SKM-1 treated with dmso at 0.1 percent for 144 hours (cell line): ENCODE results near the gene CPN2.

Experiments
- DNase-seq: peaks from one replicate; lab custom pipeline; 2025; ENCODE audit not compliant: unreplicated experiment; lab: John Stamatoyannopoulos, UW

Gene CPN2

GRCh38 chr3:194381460-194381875 is 30.3 kb upstream of the CPN2 start:
- DNase-seq: no peak

- no peak for DNase-seq
Measured at GRCh38 chr3:194380326-194380725, 29.2 kb upstream of the CPN2 start.

- no peak for DNase-seq
Measured at GRCh38 chr3:194379651-194380050, 28.5 kb upstream of the CPN2 start.

GRCh38 chr3:194379231-194379630 is 28.1 kb upstream of the CPN2 start:
- DNase-seq: no peak

GRCh38 chr3:194377708-194378107 is 26.6 kb upstream of the CPN2 start:
- no peak for DNase-seq

- no peak for DNase-seq
Measured at GRCh38 chr3:194376241-194376560, 25.1 kb upstream of the CPN2 start.

- DNase-seq: no peak
Measured at GRCh38 chr3:194375473-194376240, 24.5 kb upstream of the CPN2 start.

GRCh38 chr3:194374935-194375334 is 23.8 kb upstream of the CPN2 start:
- no peak for DNase-seq

GRCh38 chr3:194373899-194374298 is 22.8 kb upstream of the CPN2 start:
- no peak for DNase-seq

- DNase-seq: no peak
Measured at GRCh38 chr3:194373028-194373427, 21.9 kb upstream of the CPN2 start.

- no peak for DNase-seq
Measured at GRCh38 chr3:194370753-194371152, 19.6 kb upstream of the CPN2 start.

- no peak for DNase-seq
Measured at GRCh38 chr3:194369522-194370279, 18.6 kb upstream of the CPN2 start, which contains the start of gene LRRC15. TSS of gene LRRC15 (minus strand) at chr3:194369743. CDS start at chr3:194361043, 8,700 bp downstream.

- no peak for DNase-seq
Measured at GRCh38 chr3:194368918-194369317, 17.8 kb upstream of the CPN2 start.

GRCh38 chr3:194367992-194368841 is 17.1 kb upstream of the CPN2 start:
- DNase-seq: no peak

- DNase-seq: no peak
Measured at GRCh38 chr3:194365978-194366490, 14.9 kb upstream of the CPN2 start.

- DNase-seq: no peak
Measured at GRCh38 chr3:194365526-194365925, 14.4 kb upstream of the CPN2 start.

GRCh38 chr3:194364652-194365434 is 13.7 kb upstream of the CPN2 start:
- DNase-seq: no peak

- DNase-seq: no peak
Measured at GRCh38 chr3:194364314-194364651, 13.2 kb upstream of the CPN2 start.

- DNase-seq: no peak
Measured at GRCh38 chr3:194360568-194360967, 9.4 kb upstream of the CPN2 start.

- no peak for DNase-seq
Measured at GRCh38 chr3:194357681-194358080, 6.6 kb upstream of the CPN2 start.

- no peak for DNase-seq
Measured at GRCh38 chr3:194355379-194355778, 4.3 kb upstream of the CPN2 start.
